HepG2 (cell line): ENCODE data around the gene ANKRD12. TPM values are rescaled to one million over a fixed set of nuclear protein-coding genes. Genes with fewer than 3 reads are reported as not detected.

Source experiments
- BORCS8-MEF2B ChIP-seq: sonication (generic); formaldehyde crosslinking; IDR thresholded peaks from 2 replicates; pipeline ENCODE4 v1.8.0; 2022; ENCODE audit warnings: mild to moderate bottlenecking, missing genetic modification reagents
- CBX1 ChIP-seq: IDR thresholded peaks from one replicate; pipeline ENCODE4 v1.6.1; 2016; ENCODE audit warnings: antibody characterized with exemption, low read depth
- DNMT1 ChIP-seq: sonication (generic); formaldehyde crosslinking; IDR thresholded peaks from 2 replicates; pipeline ENCODE4 v1.5.1; 2020; ENCODE audit warnings: mild to moderate bottlenecking, missing genetic modification reagents
- ETV6 ChIP-seq: sonication (generic); formaldehyde crosslinking; conservative IDR thresholded peaks from 2 replicates; pipeline ENCODE4 v1.4.0; 2020; ENCODE audit warnings: missing genetic modification reagents
- MEF2D ChIP-seq: sonication (generic); formaldehyde crosslinking; IDR thresholded peaks from 2 replicates; pipeline ENCODE4 v1.5.1; 2020; ENCODE audit warnings: mild to moderate bottlenecking, missing genetic modification reagents
- MYNN ChIP-seq: sonication (generic); formaldehyde crosslinking; IDR thresholded peaks from 2 replicates; pipeline ENCODE4 v1.4.0; 2020; ENCODE audit warnings: mild to moderate bottlenecking, low read depth, missing genetic modification reagents
- NFKB2 ChIP-seq: sonication (generic); formaldehyde crosslinking; IDR thresholded peaks from 2 replicates; pipeline ENCODE4 v1.4.0; 2020; ENCODE audit warnings: missing genetic modification reagents, borderline replicate concordance
- NONO ChIP-seq, 2 experiments: fragments of 450-650 bp in 1 of 2; sonication (generic) in 1 of 2; formaldehyde crosslinking in 1 of 2; IDR thresholded peaks in 1 of 2; conservative IDR thresholded peaks in 1 of 2; 2 replicates each; pipeline versions ENCODE4 v1.6.1 to v1.8.0; 2017 to 2022; ENCODE audit warnings: mild to moderate bottlenecking in 1 of 2, missing genetic modification reagents in 1 of 2, moderate library complexity in 1 of 2
- NRL ChIP-seq: sonication (generic); formaldehyde crosslinking; IDR thresholded peaks from 2 replicates; pipeline ENCODE4 v1.5.0; 2020; ENCODE audit warnings: missing genetic modification reagents, mild to moderate bottlenecking, moderate library complexity, borderline replicate concordance
- PPARG ChIP-seq: conservative IDR thresholded peaks from 2 replicates; pipeline ENCODE4 v1.6.1; 2016; ENCODE audit warnings: missing biosample characterization, missing genetic modification reagents
- REXO4 ChIP-seq: sonication (generic); formaldehyde crosslinking; IDR thresholded peaks from 2 replicates; pipeline ENCODE4 v1.8.0; 2022; ENCODE audit warnings: missing genetic modification reagents, mild to moderate bottlenecking, borderline replicate concordance
- RFXANK ChIP-seq: IDR thresholded peaks from 2 replicates; pipeline ENCODE4 v1.6.1; 2016
- SETDB1 ChIP-seq: sonication (generic); formaldehyde crosslinking; IDR thresholded peaks from 2 replicates; pipeline ENCODE4 v1.5.1; 2020; ENCODE audit warnings: missing genetic modification reagents, mild to moderate bottlenecking, borderline replicate concordance
- SIN3B ChIP-seq: fragments of 150-350 bp; IDR thresholded peaks from 2 replicates; pipeline ENCODE4 v1.6.1; 2014; ENCODE audit warnings: low read length
- TCF7 ChIP-seq: sonication (generic); IDR thresholded peaks from 2 replicates; pipeline ENCODE4 v1.6.1; 2016; ENCODE audit warnings: antibody characterized with exemption, low read depth
- TMF1 ChIP-seq: sonication (generic); formaldehyde crosslinking; IDR thresholded peaks from 2 replicates; pipeline ENCODE4 v1.8.1; 2022; ENCODE audit warnings: low read depth, missing genetic modification reagents
- ZFYVE20 ChIP-seq: sonication (generic); formaldehyde crosslinking; IDR thresholded peaks from 2 replicates; pipeline ENCODE4 v1.8.0; 2023; ENCODE audit warnings: low read depth, mild to moderate bottlenecking, moderate library complexity, missing genetic modification reagents, borderline replicate concordance
- ZNF263 ChIP-seq: sonication (generic); formaldehyde crosslinking; IDR thresholded peaks from 2 replicates; pipeline ENCODE4 v1.4.0; 2020; ENCODE audit warnings: missing genetic modification reagents
- ZNF703 ChIP-seq: sonication (generic); formaldehyde crosslinking; IDR thresholded peaks from 2 replicates; pipeline ENCODE4 v1.5.1; 2020; ENCODE audit warnings: missing genetic modification reagents, mild to moderate bottlenecking, moderate library complexity, borderline replicate concordance
- ZSCAN9 ChIP-seq: IDR thresholded peaks from 2 replicates; pipeline ENCODE4 v1.6.1; 2016; ENCODE audit warnings: borderline replicate concordance
- polyA plus RNA-seq, 8 experiments: library from polyadenylated mRNA; depleted of rRNA in 3 of 8; stranded (reverse) in 7 of 8; unstranded in 1 of 8; fragments of >200 nt; fragmentation: Illumina TruSeq in 4 of 8; extraction: Trizol in 4 of 8; gene quantifications; 2 replicates each; pipeline versions ENCODE4 v1.2.1 to v1.2.3, GENCODE V29; 2011 to 2016; ENCODE audit warnings: low read depth in 4 of 8, missing spikeins in 1 of 8, mixed read lengths in 1 of 8; ENCODE audit not compliant: insufficient read depth in 1 of 8
- total RNA-seq, 5 experiments: library from RNA; depleted of rRNA; stranded (reverse); fragments of >200 nt; fragmentation: Illumina TruSeq; extraction: Trizol; gene quantifications; 2 replicates each; pipeline ENCODE4 v1.2.3, GENCODE V29; 2016; ENCODE audit warnings: low read depth in 1 of 5
- TF ChIP-seq, protein P1 (sequence below): sonication (generic); formaldehyde crosslinking; IDR thresholded peaks from 2 replicates; pipeline ENCODE4 v1.5.1; 2020; ENCODE audit warnings: mild to moderate bottlenecking, missing genetic modification reagents, moderate library complexity
- TF ChIP-seq, protein P2 (sequence below): sonication (generic); formaldehyde crosslinking; IDR thresholded peaks from 2 replicates; pipeline ENCODE4 v1.5.1; 2020; ENCODE audit warnings: missing genetic modification reagents, mild to moderate bottlenecking, borderline replicate concordance
- TF ChIP-seq, protein P3 (sequence below): sonication (generic); formaldehyde crosslinking; IDR thresholded peaks from 2 replicates; pipeline ENCODE4 v1.8.0; 2023; ENCODE audit warnings: mild to moderate bottlenecking, missing genetic modification reagents
- TF ChIP-seq, protein P4 (sequence below): IDR thresholded peaks from 2 replicates; pipeline ENCODE4 v1.6.1; 2016; ENCODE audit warnings: missing genetic modification reagents, missing compliant biosample characterization

ANKRD12 gene
- total and polyA plus RNA-seq, 2 of the 13 experiments (the other 11 are each of a cell fraction or from before 2014, with no cell fraction given), result 6.0 to 23.2 TPM

DNA sequence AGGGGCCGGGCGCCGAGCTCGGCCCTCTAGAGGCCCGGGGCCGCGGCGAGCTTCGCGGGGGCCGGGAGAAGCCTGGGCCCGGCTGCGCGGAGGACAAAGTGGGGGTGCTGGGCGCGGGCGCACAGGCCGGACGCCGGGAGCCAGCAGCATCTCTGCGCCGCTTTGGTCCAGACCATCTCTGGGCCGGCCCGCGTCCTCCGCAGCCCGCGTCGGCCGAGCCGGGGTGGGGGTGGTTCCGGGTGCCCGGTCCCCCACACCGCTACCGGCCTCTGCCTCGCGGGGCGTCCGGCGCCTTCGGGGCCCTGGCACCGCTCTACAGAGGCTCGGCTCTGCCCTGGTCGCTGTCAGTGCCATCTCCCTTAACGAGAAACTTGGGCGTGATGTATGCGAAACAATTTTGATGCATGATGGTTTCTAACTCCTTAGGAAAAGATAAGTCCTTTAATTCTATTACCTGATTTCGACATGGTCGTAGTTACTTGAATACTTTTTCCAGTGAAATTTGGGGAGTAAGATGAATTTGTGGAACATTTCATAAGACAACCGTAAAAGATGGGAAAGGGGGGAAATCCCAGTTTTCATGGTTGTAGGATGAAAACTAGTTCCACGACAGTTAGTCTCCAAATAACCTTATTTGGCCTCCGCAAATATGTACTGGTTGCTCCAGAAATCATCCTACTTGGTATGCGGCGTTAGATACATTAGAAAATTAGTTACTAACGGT is 198.6 kb downstream of the ANKRD12 start (continued):
- TF ChIP-seq, protein P1, sequence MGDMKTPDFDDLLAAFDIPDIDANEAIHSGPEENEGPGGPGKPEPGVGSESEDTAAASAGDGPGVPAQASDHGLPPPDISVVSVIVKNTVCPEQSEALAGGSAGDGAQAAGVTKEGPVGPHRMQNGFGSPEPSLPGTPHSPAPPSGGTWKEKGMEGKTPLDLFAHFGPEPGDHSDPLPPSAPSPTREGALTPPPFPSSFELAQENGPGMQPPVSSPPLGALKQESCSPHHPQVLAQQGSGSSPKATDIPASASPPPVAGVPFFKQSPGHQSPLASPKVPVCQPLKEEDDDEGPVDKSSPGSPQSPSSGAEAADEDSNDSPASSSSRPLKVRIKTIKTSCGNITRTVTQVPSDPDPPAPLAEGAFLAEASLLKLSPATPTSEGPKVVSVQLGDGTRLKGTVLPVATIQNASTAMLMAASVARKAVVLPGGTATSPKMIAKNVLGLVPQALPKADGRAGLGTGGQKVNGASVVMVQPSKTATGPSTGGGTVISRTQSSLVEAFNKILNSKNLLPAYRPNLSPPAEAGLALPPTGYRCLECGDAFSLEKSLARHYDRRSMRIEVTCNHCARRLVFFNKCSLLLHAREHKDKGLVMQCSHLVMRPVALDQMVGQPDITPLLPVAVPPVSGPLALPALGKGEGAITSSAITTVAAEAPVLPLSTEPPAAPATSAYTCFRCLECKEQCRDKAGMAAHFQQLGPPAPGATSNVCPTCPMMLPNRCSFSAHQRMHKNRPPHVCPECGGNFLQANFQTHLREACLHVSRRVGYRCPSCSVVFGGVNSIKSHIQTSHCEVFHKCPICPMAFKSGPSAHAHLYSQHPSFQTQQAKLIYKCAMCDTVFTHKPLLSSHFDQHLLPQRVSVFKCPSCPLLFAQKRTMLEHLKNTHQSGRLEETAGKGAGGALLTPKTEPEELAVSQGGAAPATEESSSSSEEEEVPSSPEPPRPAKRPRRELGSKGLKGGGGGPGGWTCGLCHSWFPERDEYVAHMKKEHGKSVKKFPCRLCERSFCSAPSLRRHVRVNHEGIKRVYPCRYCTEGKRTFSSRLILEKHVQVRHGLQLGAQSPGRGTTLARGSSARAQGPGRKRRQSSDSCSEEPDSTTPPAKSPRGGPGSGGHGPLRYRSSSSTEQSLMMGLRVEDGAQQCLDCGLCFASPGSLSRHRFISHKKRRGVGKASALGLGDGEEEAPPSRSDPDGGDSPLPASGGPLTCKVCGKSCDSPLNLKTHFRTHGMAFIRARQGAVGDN (CRISPR knock-in tag), result peak; percentile 12; the same call in 1 of the 2 replicates
- TF ChIP-seq, protein P2, sequence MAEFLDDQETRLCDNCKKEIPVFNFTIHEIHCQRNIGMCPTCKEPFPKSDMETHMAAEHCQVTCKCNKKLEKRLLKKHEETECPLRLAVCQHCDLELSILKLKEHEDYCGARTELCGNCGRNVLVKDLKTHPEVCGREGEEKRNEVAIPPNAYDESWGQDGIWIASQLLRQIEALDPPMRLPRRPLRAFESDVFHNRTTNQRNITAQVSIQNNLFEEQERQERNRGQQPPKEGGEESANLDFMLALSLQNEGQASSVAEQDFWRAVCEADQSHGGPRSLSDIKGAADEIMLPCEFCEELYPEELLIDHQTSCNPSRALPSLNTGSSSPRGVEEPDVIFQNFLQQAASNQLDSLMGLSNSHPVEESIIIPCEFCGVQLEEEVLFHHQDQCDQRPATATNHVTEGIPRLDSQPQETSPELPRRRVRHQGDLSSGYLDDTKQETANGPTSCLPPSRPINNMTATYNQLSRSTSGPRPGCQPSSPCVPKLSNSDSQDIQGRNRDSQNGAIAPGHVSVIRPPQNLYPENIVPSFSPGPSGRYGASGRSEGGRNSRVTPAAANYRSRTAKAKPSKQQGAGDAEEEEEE (CRISPR knock-in tag), result no peak
- TF ChIP-seq MEF2D (CRISPR knock-in tag) (no peak), TMF1 (CRISPR knock-in tag) (no peak), PPARG (no peak), ZSCAN9 (CRISPR knock-in tag) (no peak), DNMT1 (no peak), NONO (IDR thresholded peaks at IDR 0.05) (no peak), NONO (CRISPR knock-in tag; conservative IDR thresholded peaks at IDR 0.05) (no peak), MYNN (no peak), RFXANK (CRISPR knock-in tag) (no peak), ZFYVE20 (CRISPR knock-in tag) (no peak), REXO4 (CRISPR knock-in tag) (no peak), BORCS8-MEF2B (no peak), ZNF263 (CRISPR knock-in tag) (no peak), ZNF703 (CRISPR knock-in tag) (no peak), ETV6 (CRISPR knock-in tag) (no peak), CBX1 (no peak), NFKB2 (CRISPR knock-in tag) (no peak), TCF7 (no peak), SIN3B (no peak), SETDB1 (no peak), NRL (CRISPR knock-in tag) (0 out of 2 replicates have a peak, but pooled peaks have one; percentile 19)
- TF ChIP-seq, protein P3, sequence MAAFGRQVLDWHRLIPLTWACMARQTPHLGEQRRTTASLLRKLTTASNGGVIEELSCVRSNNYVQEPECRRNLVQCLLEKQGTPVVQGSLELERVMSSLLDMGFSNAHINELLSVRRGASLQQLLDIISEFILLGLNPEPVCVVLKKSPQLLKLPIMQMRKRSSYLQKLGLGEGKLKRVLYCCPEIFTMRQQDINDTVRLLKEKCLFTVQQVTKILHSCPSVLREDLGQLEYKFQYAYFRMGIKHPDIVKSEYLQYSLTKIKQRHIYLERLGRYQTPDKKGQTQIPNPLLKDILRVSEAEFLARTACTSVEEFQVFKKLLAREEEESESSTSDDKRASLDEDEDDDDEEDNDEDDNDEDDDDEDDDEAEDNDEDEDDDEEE (CRISPR knock-in tag), result no peak
- TF ChIP-seq, protein P4, sequence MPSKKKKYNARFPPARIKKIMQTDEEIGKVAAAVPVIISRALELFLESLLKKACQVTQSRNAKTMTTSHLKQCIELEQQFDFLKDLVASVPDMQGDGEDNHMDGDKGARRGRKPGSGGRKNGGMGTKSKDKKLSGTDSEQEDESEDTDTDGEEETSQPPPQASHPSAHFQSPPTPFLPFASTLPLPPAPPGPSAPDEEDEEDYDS (CRISPR knock-in tag), result no peak
